Thymus (tissue), 11 donors: ENCODE results near the gene ARHGAP28. TPM values are rescaled to one million over a fixed set of nuclear protein-coding genes. Genes with fewer than 3 reads are reported as not detected.
"Not testable (repeated sequence)": the region's sequence is repeated elsewhere in the genome, so short reads cannot be mapped to it uniquely, and the experiment has no call there.

ENCODE experiments used
- DNase-seq, 9 donors: peaks; one replicate each; pipeline ENCODE4 v3.0.0-alpha.2; 2013; ENCODE audit warnings: low spot score in 9 of 9, low read depth in 6 of 9, missing footprints in 1 of 9
- H3K27ac ChIP-seq, 2 donors: one replicate each; pipeline ENCODE4 v1.5.1; 2013; ENCODE audit warnings: control low read depth in 1 of 2, low read depth in 1 of 2, low read length in 1 of 2, mild to moderate bottlenecking in 1 of 2, moderate library complexity in 1 of 2
- H3K27me3 ChIP-seq, 2 donors: one replicate each; pipeline ENCODE4 v1.5.1; 2013; ENCODE audit warnings: low read length in 1 of 2; ENCODE audit not compliant: control insufficient read depth in 2 of 2, insufficient read depth in 1 of 2
- H3K36me3 ChIP-seq, 2 donors: one replicate each; pipeline ENCODE4 v1.5.1; 2013; ENCODE audit warnings: low read length in 1 of 2, mild to moderate bottlenecking in 1 of 2, moderate library complexity in 1 of 2; ENCODE audit not compliant: control insufficient read depth in 2 of 2, insufficient read depth in 2 of 2
- H3K4me1 ChIP-seq, 2 donors: one replicate each; pipeline ENCODE4 v1.5.1; 2013; ENCODE audit warnings: low read length in 2 of 2; ENCODE audit not compliant: control insufficient read depth in 2 of 2, insufficient read depth in 2 of 2
- H3K4me3 ChIP-seq, 2 donors: one replicate each; pipeline ENCODE4 v1.5.1; 2013; ENCODE audit warnings: low read length in 2 of 2, control low read depth in 1 of 2, mild to moderate bottlenecking in 1 of 2
- H3K9me3 ChIP-seq, 2 donors: one replicate each; pipeline ENCODE4 v1.5.1; 2013; ENCODE audit warnings: low read length in 1 of 2, mild to moderate bottlenecking in 1 of 2; ENCODE audit not compliant: control insufficient read depth in 2 of 2, insufficient read depth in 1 of 2
- WGBS: extraction: QIAGEN DNeasy Blood & Tissue Kit; methylation state at CpG from one replicate; pipeline ENCODE4 v1.1.7; 2013; 5-methylcytosine and 5-hydroxymethylcytosine counted together
- polyA plus RNA-seq: library from polyadenylated mRNA; stranded (reverse); fragments of 200-250 nt; gene quantifications from one replicate; pipeline ENCODE4 v1.2.3, GENCODE V29; 2013
- total RNA-seq: library from RNA; stranded (reverse); fragments of 120-200 nt; gene quantifications from one replicate; pipeline ENCODE4 v1.2.4, GENCODE V29; 2013
- donor health status: healthy.

Gene ARHGAP28
- total and polyA plus RNA-seq, 2 donors, result 2.6 to 4.7 TPM

DNA sequence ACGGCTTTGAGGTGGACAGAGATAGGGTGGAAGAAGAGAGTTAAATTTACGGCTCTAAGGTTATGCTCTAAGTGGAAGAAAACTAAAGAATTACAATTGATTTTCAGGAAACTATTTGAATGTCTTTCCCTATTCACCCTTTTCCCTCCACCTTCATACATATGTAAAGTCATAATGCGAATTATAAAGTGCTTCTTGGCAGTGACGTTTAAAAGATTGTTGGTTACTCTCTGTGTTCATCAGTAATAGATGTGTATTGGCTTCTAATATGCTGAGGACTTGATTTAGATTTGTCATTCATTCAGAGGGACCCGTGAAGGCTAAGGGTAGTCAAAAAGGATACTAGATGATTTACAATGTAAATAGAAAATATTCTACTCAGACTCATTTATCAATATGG is 63.9 kb downstream of the ARHGAP28 start:
- Histone ChIP-seq H3K27me3 (no peaks in the 10 kb centered on the region), H3K9me3 (no peaks in the 10 kb centered on the region), H3K4me1 (no peaks in the 10 kb centered on the region), H3K27ac (no peak overlapping the region), H3K36me3 (no peaks in the 10 kb centered on the region), H3K4me3 (no peak overlapping the region)
- WGBS, result 90% methylated on average over 5 of the region's 5 CpGs
- no peak for DNase-seq

DNA sequence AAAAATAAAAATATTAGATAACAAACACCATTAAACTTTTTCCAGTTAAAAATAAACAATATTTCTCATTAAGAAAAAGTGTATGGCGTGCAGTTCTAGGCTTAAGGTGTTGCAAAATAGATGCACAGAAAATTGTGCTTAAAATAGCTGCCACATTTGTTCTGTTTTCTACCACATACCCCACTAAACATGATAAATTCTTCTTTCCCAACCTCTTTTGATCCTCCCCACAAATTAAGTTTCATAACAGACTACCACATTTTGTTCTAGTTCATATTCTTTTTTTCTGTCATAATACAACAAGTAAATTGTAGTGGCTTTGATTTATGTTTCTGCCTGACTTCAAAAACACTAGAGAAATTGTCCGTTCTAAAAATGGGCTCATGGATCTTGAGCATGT is 64.5 kb downstream of the ARHGAP28 start:
- no peaks in the 10 kb centered on the region for H3K9me3 ChIP-seq
- H3K27me3 ChIP-seq, result no peaks in the 10 kb centered on the region
- H3K27ac ChIP-seq, result no peak overlapping the region
- H3K4me1 ChIP-seq, result no peaks in the 10 kb centered on the region
- DNase-seq, result no peak
- H3K36me3 ChIP-seq, result no peaks in the 10 kb centered on the region
- H3K4me3 ChIP-seq, result no peak overlapping the region
- WGBS, result 92% methylated on average over 2 of the region's 2 CpGs

DNA sequence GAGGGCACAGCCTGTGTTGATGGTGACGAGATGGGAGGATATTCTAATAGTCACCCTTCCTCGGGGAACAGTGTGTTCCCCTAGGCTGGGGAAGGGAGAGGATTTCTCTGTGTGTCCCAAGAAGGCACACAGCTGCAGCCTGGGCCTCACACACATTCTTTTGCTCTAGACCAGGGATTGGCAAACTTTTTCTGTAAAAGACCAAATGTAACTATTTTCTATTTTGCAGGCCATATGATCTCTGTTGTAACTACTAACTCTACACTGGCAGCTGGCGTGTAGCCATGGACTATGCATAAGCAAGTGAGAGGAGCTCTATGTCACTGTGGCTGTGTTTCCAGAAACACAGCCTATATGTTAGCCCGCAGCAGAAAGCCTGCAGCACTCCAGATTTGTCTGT is 65.8 kb downstream of the ARHGAP28 start:
- H3K27ac ChIP-seq, result no peak overlapping the region
- H3K36me3 ChIP-seq, result no peaks in the 10 kb centered on the region
- no peak for DNase-seq
- no peak overlapping the region for H3K4me3 ChIP-seq
- H3K4me1 ChIP-seq, result no peaks in the 10 kb centered on the region
- H3K9me3 ChIP-seq, result no peaks in the 10 kb centered on the region
- no peaks in the 10 kb centered on the region for H3K27me3 ChIP-seq
- WGBS, result 88% methylated on average over 4 of the region's 4 CpGs

DNA sequence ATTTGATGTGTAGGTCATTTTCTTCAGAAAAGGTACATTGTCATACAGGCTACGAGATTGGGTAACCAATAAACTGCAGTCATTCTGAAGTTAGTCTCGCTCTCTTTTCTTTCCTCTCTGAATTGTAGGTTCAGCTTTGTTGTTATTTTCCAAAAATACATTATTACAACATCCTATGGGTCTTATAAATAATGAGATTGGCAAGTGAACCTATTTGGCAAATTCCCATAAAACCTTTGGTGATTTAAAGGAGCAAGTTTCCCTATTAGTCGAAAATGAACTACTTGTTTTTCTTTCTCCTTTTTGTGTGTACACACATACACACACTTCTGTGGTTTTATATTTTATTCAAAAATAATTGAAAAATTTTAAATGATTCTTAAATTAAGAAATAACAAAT is 67.0 kb downstream of the ARHGAP28 start:
- WGBS, result 96% methylated on average over 3 of the region's 3 CpGs
- Histone ChIP-seq H3K9me3 (no peaks in the 10 kb centered on the region), H3K4me3 (no peak overlapping the region), H3K27me3 (no peaks in the 10 kb centered on the region), H3K27ac (no peak overlapping the region), H3K36me3 (no peaks in the 10 kb centered on the region), H3K4me1 (no peaks in the 10 kb centered on the region)
- no peak for DNase-seq

DNA sequence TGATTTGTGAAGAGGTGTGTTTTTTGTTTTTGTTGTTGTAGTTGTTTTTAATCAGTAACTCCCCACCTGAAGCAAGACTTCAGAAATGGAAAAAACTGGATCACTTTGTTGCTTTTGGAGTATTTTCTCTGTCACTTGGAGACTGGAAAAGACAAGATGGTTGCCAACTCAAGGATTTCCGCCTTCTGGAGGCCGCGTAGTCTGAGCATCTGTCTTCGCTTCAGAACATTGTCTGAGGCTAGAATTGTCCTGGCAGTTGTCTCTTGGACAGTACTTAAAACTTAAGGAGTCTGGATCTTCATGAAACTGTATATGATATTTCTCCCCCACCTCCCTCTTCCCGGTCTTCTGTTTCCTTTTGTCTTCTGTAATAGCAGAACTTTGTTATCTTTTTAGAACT is 67.7 kb downstream of the ARHGAP28 start:
- no peak for DNase-seq
- Histone ChIP-seq H3K4me3 (no peak overlapping the region), H3K36me3 (no peaks in the 10 kb centered on the region), H3K27me3 (no peaks in the 10 kb centered on the region), H3K9me3 (no peaks in the 10 kb centered on the region), H3K4me1 (no peaks in the 10 kb centered on the region), H3K27ac (no peak overlapping the region)
- 97% methylated on average over 5 of the region's 5 CpGs for WGBS

DNA sequence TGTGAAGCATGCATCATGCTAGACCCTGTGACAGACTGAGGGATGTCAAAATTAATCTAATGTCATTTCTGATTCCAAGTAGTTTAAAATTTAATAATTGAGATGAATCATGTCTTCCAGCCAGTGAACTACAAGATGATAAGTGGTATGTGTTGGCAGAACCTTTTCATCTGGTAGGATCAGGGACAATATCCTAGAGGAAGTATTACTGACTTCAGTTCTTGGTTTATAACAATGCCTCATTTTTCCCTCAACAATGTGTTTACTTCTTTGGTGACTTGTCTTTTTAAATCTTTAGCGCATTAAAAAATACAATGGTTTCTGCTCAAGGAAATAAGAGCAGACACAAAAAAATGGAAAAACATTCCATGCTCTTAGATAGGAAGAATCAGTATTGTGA is 69.4 kb downstream of the ARHGAP28 start:
- no peaks in the 10 kb centered on the region for H3K4me1 ChIP-seq
- 95% methylated on average over 1 of the region's 1 CpG for WGBS
- H3K4me3 ChIP-seq, result no peak overlapping the region
- no peaks in the 10 kb centered on the region for H3K9me3 ChIP-seq
- H3K36me3 ChIP-seq, result no peaks in the 10 kb centered on the region
- DNase-seq, result no peak
- H3K27ac ChIP-seq, result no peak overlapping the region
- H3K27me3 ChIP-seq, result no peaks in the 10 kb centered on the region

DNA sequence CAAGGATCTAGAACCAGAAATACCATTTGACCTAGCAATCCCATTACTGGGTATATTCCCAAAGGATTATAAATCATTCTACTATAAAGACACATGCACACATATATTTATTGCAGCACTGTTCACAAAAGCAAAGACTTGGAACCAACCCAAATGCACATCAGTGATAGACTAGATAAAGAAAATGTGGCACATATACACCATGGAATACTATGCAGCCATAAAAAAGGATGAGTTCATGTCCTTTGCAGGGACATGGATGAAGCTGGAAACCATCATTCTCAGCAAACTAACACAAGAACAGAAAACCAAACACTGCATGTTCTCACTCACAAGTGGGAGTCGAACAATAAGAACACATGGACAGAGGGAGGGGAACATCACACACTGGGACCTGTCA is 70.8 kb downstream of the ARHGAP28 start:
- H3K4me1 ChIP-seq, result not testable (repeated sequence)
- 97% methylated on average over 1 of the region's 1 CpG for WGBS

DNA sequence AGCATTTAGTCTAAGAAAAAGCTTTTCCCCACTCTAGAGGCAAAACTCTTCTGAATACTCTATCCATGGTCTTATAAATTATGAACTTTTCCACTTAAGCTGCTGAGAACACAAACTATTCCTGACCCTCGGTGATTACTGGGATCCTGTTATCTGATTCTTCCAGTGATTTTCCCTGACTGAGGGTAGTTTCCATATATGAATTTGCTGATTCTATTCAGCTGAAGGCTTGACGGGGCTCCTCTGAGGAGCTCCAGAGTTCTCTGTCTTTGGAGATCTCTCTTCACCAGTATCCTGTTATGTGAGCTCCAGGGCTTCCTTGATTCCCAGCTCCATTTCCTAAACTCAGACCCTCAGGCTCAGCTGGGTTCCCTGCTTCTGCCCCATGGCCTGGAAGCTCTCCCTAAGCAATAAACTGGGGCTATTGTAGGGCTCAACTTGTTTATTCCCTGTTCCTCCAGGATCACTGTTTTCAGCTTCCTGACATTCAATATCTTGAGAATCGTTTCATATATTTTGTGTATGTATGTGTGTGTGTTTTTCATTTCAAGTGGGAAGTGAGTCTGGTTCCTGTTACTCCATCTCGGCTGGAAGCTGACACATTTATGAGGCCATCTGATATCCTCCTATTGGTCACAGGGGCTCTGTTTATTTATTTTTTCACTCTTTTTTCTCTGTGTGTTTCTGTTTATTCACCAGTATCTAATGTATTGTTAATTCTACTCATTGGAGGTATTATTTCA is 78.2 kb downstream of the ARHGAP28 start:
- Histone ChIP-seq H3K4me3 (no peak overlapping the region), H3K27me3 (no peaks in the 10 kb centered on the region), H3K9me3 (no peaks in the 10 kb centered on the region), H3K27ac (no peak overlapping the region), H3K36me3 (no peaks in the 10 kb centered on the region), H3K4me1 (no peaks in the 10 kb centered on the region)
- no peak for DNase-seq
- WGBS, result 40% methylated on average over 4 of the region's 4 CpGs

More for the DNA sequence above, 70.8 kb downstream of the ARHGAP28 start:
- DNase-seq, H3K27ac ChIP-seq, H3K36me3 ChIP-seq, H3K4me3 ChIP-seq, H3K9me3 ChIP-seq, H3K27me3 ChIP-seq: not testable (repeated sequence)

DNA sequence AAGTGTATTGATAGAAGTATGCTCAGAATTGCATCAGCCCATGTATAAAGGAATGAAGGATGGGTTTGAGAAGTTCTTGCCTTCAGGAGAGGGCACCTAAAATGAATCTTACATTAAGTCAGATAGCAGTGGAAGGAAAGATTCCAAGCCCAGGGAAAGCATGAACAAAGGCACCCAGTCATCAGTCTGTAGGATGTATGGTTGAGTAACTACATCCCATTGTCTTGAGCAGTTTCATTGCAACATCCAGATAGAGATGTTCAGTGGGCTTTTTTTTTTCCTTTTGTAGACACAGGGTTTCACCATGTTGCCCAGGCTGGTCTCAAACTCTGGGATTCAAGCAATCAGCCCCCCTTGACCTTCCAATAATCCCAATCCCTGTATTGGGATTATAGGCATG is 80.7 kb downstream of the ARHGAP28 start:
- no peak overlapping the region for H3K27ac ChIP-seq
- H3K27me3 ChIP-seq, result no peaks in the 10 kb centered on the region
- H3K9me3 ChIP-seq, result no peaks in the 10 kb centered on the region
- no peaks in the 10 kb centered on the region for H3K4me1 ChIP-seq
- no peak overlapping the region for H3K4me3 ChIP-seq
- no peaks in the 10 kb centered on the region for H3K36me3 ChIP-seq
- DNase-seq, result no peak
